ENCODE measurements around the gene KCNT2.
"Not testable (repeated sequence)": the region's sequence is repeated elsewhere in the genome, so short reads cannot be mapped to it uniquely, and the experiment has no call there.

KCNT2 gene

GRCh38 chr1:196538473-196538872, 69.8 kb downstream of the KCNT2 start:
- no peaks in the 10 kb centered on the region for H3K79me2 ChIP-seq (ENCODE audit: low read length)

GRCh38 chr1:196535727-196536126, 72.5 kb downstream of the KCNT2 start:
- TF ChIP-seq, protein P1, sequence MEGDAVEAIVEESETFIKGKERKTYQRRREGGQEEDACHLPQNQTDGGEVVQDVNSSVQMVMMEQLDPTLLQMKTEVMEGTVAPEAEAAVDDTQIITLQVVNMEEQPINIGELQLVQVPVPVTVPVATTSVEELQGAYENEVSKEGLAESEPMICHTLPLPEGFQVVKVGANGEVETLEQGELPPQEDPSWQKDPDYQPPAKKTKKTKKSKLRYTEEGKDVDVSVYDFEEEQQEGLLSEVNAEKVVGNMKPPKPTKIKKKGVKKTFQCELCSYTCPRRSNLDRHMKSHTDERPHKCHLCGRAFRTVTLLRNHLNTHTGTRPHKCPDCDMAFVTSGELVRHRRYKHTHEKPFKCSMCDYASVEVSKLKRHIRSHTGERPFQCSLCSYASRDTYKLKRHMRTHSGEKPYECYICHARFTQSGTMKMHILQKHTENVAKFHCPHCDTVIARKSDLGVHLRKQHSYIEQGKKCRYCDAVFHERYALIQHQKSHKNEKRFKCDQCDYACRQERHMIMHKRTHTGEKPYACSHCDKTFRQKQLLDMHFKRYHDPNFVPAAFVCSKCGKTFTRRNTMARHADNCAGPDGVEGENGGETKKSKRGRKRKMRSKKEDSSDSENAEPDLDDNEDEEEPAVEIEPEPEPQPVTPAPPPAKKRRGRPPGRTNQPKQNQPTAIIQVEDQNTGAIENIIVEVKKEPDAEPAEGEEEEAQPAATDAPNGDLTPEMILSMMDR (IDR thresholded peaks at IDR 0.05; ENCODE audit: low read depth, low read length): no peak
- H2AFZ ChIP-seq (ENCODE audit: low read depth, low read length): no peak overlapping the region
- H3K27me3 ChIP-seq (ENCODE audit: low read depth, low read length): no peaks in the 10 kb centered on the region
- no peak overlapping the region for H3K27ac ChIP-seq (ENCODE audit: low read length)
- peaks cover 8% of the 10 kb centered on the region for H3K36me3 ChIP-seq (replicated peaks; ENCODE audit: low read depth, low read length)
- H4K20me1 ChIP-seq (ENCODE audit: insufficient read depth, low read length): no peaks in the 10 kb centered on the region
- peaks cover 14% of the 10 kb centered on the region for H3K9me3 ChIP-seq (ENCODE audit: insufficient read depth, low read length)
- no peak overlapping the region for H3K4me2 ChIP-seq (ENCODE audit: low read length)
- no peaks in the 10 kb centered on the region for H3K4me1 ChIP-seq (ENCODE audit: low read length)
- no peaks in the 10 kb centered on the region for H3K79me2 ChIP-seq (ENCODE audit: low read length)
- H3K9ac ChIP-seq (ENCODE audit: low read length): no peak overlapping the region
- no peak overlapping the region for H3K4me3 ChIP-seq (ENCODE audit: low read length)

More at GRCh38 chr1:196538473-196538872, 69.8 kb downstream of the KCNT2 start:
- Histone ChIP-seq H3K9me3 (ENCODE audit: insufficient read depth, low read length) (peaks cover 14% of the 10 kb centered on the region), H3K36me3 (replicated peaks; ENCODE audit: low read depth, low read length) (peaks cover 8% of the 10 kb centered on the region), H3K4me2 (ENCODE audit: low read length) (no peak overlapping the region), H4K20me1 (ENCODE audit: insufficient read depth, low read length) (no peaks in the 10 kb centered on the region), H3K4me1 (ENCODE audit: low read length) (no peaks in the 10 kb centered on the region), H3K27ac (ENCODE audit: low read length) (no peak overlapping the region), H3K27me3 (ENCODE audit: low read depth, low read length) (no peaks in the 10 kb centered on the region), H3K9ac (ENCODE audit: low read length) (no peak overlapping the region), H3K4me3 (ENCODE audit: low read length) (no peak overlapping the region), H2AFZ (ENCODE audit: low read depth, low read length) (no peak overlapping the region)
- no peak for TF ChIP-seq EZH2phosphoT487 (IDR thresholded peaks at IDR 0.05; ENCODE audit: low read depth)
- TF ChIP-seq, protein P1 (IDR thresholded peaks at IDR 0.05; ENCODE audit: low read depth, low read length): no peak

- Histone ChIP-seq H2AFZ (ENCODE audit: low read depth, low read length) (0 out of 2 replicates have a peak overlapping the region, but pooled peaks have one; percentile 6), H3K27me3 (ENCODE audit: low read depth, low read length) (no peaks in the 10 kb centered on the region), H3K4me2 (ENCODE audit: low read length) (no peak overlapping the region), H3K27ac (ENCODE audit: low read length) (no peak overlapping the region), H4K20me1 (ENCODE audit: insufficient read depth, low read length) (no peaks in the 10 kb centered on the region), H3K9ac (ENCODE audit: low read length) (no peak overlapping the region), H3K79me2 (ENCODE audit: low read length) (no peaks in the 10 kb centered on the region), H3K4me1 (ENCODE audit: low read length) (no peaks in the 10 kb centered on the region), H3K4me3 (ENCODE audit: low read length) (no peak overlapping the region), H3K9me3 (ENCODE audit: insufficient read depth, low read length) (peaks cover 14% of the 10 kb centered on the region), H3K36me3 (replicated peaks; ENCODE audit: low read depth, low read length) (peaks cover 8% of the 10 kb centered on the region)
- TF ChIP-seq, protein P1 (IDR thresholded peaks at IDR 0.05; ENCODE audit: low read depth, low read length): no peak
- TF ChIP-seq EZH2phosphoT487 (IDR thresholded peaks at IDR 0.05; ENCODE audit: low read depth): no peak
These were observed 76.3 kb downstream of the KCNT2 start for GRCh38 chr1:196531737-196532524.

DNA sequence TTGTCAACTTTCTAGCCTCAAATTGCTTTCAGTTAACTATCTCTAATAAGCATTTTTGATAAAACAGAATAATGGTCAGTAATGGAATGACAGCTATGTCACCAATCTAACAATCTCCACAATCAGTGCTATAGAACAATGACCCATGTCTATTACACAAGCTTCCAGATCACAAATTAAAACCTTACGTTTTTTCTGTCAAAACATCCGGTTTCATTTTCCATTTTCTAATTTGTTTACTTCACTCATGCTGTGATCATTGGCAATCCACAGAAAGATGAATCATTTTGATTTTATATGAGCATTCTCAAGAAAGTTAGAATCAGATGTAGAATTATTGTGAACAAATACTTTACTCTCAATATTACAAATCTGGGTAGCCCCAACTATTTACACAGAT, 80.3 kb downstream of the KCNT2 start:
- H3K4me2 ChIP-seq (ENCODE audit: low read length): no peak overlapping the region
- no peak overlapping the region for H3K9ac ChIP-seq (ENCODE audit: low read length)
- H3K9me3 ChIP-seq (ENCODE audit: insufficient read depth, low read length): no peaks in the 10 kb centered on the region
- H3K27ac ChIP-seq (ENCODE audit: low read length): no peak overlapping the region
- TF ChIP-seq, protein P1 (IDR thresholded peaks at IDR 0.05; ENCODE audit: low read depth, low read length): no peak
- no peak for TF ChIP-seq EZH2phosphoT487 (IDR thresholded peaks at IDR 0.05; ENCODE audit: low read depth)
- H4K20me1 ChIP-seq (ENCODE audit: insufficient read depth, low read length): no peaks in the 10 kb centered on the region
- H2AFZ ChIP-seq (ENCODE audit: low read depth, low read length): no peak overlapping the region
- no peaks in the 10 kb centered on the region for H3K36me3 ChIP-seq (replicated peaks; ENCODE audit: low read depth, low read length)
- H3K27me3 ChIP-seq (ENCODE audit: low read depth, low read length): no peaks in the 10 kb centered on the region
- H3K79me2 ChIP-seq (ENCODE audit: low read length): no peaks in the 10 kb centered on the region
- H3K4me1 ChIP-seq (ENCODE audit: low read length): no peaks in the 10 kb centered on the region
- H3K4me3 ChIP-seq (ENCODE audit: low read length): no peak overlapping the region

DNA sequence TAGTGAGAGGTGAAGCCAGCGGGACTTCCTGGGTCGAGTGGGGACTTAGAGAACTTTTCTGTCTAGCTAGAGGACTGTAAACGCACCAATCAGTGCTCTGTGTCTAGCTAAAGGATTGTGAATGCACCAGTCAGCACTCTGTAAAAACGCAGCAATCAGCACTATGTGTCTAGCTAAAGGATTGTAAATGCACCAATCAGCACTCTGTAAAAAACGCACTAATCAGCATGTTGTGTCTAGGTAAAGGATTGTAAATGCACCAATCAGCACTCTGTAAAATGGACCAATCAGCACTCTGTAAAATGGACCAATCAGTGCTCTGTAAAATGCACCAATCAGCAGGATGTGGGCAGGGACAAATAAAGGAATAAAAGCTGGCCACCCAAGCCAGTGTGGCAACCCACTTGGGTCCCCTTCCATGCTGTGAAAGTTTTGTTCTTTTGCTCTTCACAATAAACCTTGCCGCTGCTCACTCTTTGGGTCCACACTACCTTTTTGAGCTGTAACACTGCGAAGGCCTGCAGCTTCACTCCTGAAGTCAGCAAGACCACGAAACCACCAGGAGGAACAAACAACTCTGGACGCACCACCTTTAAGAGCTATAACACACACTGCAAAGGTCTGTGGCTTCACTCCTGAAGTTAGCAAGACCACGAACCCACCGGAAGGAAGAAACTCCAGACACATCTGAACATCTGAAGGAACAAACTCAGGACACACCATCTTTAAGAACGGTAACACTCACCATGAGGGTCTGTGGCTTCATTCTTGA, 85.5 kb downstream of the KCNT2 start:
- not testable (repeated sequence) for H4K20me1 ChIP-seq (ENCODE audit: insufficient read depth, low read length); H3K27ac ChIP-seq (ENCODE audit: low read length); H3K27me3 ChIP-seq (ENCODE audit: low read depth, low read length); H3K4me3 ChIP-seq (ENCODE audit: low read length); H2AFZ ChIP-seq (ENCODE audit: low read depth, low read length); H3K79me2 ChIP-seq (ENCODE audit: low read length); H3K36me3 ChIP-seq (replicated peaks; ENCODE audit: low read depth, low read length); H3K4me1 ChIP-seq (ENCODE audit: low read length); H3K9me3 ChIP-seq (ENCODE audit: insufficient read depth, low read length); H3K4me2 ChIP-seq (ENCODE audit: low read length); H3K9ac ChIP-seq (ENCODE audit: low read length)

Measured in OCI-LY3 (cell line).